ENCODE data around the gene GASK1B. TPM values are rescaled to one million over a fixed set of nuclear protein-coding genes. Genes with fewer than 3 reads are reported as not detected.

GASK1B gene
- total RNA-seq, 2 donors from 2014 or later, result 20.2 to 27.3 TPM

DNA sequence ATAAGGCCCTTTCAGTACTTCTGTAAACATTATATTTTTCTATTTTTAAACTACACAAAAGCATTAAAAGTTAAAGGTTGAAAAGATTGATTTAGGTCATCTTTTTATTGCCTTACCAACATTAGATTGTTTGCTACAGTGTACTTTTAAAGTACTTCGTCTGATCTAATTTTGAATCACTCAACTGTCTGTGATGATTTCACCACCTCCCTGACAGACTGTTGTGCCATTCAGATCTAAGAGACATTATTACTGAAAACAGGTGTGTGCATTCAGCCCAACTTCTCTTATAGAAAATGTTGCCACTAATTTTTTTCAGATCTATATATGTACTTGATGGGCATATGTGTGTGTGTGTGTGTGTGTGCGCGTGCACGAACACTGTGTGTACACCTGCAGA, 39.3 kb downstream of the GASK1B start:
- no peak for TF ChIP-seq POLR2A (IDR thresholded peaks at IDR 0.05)
- TF ChIP-seq, protein P1, sequence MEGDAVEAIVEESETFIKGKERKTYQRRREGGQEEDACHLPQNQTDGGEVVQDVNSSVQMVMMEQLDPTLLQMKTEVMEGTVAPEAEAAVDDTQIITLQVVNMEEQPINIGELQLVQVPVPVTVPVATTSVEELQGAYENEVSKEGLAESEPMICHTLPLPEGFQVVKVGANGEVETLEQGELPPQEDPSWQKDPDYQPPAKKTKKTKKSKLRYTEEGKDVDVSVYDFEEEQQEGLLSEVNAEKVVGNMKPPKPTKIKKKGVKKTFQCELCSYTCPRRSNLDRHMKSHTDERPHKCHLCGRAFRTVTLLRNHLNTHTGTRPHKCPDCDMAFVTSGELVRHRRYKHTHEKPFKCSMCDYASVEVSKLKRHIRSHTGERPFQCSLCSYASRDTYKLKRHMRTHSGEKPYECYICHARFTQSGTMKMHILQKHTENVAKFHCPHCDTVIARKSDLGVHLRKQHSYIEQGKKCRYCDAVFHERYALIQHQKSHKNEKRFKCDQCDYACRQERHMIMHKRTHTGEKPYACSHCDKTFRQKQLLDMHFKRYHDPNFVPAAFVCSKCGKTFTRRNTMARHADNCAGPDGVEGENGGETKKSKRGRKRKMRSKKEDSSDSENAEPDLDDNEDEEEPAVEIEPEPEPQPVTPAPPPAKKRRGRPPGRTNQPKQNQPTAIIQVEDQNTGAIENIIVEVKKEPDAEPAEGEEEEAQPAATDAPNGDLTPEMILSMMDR (IDR thresholded peaks at IDR 0.05), result no peak
- no peak for TF ChIP-seq POLR2AphosphoS5 (IDR thresholded peaks at IDR 0.05)
- H3K27me3 ChIP-seq (replicated peaks; ENCODE audit: insufficient read depth), result no peaks in the 10 kb centered on the region
- H3K4me1 ChIP-seq (replicated peaks), result no peaks in the 10 kb centered on the region
- no peak overlapping the region for H3K27ac ChIP-seq
- intact Hi-C loops (cut with DNase I), result no loop called here
- H3K4me3 ChIP-seq, result no peak overlapping the region
- WGBS, result 68% methylated on average over 4 of the region's 4 CpGs
- no peaks in the 10 kb centered on the region for H3K9me3 ChIP-seq
- DNase-seq (ENCODE audit: low spot score), result no peak
- no peaks in the 10 kb centered on the region for H3K36me3 ChIP-seq

DNA sequence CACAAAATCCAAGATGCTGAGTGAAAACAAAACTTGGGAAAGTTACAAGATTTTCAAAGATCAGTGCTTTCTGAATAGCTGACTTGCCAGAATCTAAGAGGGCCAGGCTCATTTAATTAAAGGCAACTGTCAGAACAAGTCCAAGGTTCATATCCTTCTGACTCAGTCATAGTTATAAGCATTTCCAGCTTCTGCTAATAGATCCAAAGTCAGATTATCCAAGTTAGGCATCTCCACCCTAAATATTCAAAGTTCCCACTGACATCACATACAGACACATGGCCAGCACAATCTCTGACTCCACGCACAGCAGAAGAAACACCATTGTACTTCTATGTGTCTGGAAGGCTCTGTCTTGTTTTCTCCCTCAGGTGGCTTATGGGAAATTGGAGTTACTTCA, 41.8 kb downstream of the GASK1B start:
- no peak for DNase-seq (ENCODE audit: low spot score)
- Histone ChIP-seq H3K27ac (no peak overlapping the region), H3K4me3 (no peak overlapping the region), H3K36me3 (no peaks in the 10 kb centered on the region), H3K27me3 (replicated peaks; ENCODE audit: insufficient read depth) (no peaks in the 10 kb centered on the region), H3K9me3 (no peaks in the 10 kb centered on the region), H3K4me1 (replicated peaks) (no peaks in the 10 kb centered on the region)
- WGBS, result 36% methylated on average over 1 of the region's 1 CpG
- TF ChIP-seq, protein P1 (IDR thresholded peaks at IDR 0.05), result no peak
- no peak for TF ChIP-seq POLR2A (IDR thresholded peaks at IDR 0.05)
- no peak for TF ChIP-seq POLR2AphosphoS5 (IDR thresholded peaks at IDR 0.05)
- intact Hi-C loops (cut with DNase I), result no loop called here

DNA sequence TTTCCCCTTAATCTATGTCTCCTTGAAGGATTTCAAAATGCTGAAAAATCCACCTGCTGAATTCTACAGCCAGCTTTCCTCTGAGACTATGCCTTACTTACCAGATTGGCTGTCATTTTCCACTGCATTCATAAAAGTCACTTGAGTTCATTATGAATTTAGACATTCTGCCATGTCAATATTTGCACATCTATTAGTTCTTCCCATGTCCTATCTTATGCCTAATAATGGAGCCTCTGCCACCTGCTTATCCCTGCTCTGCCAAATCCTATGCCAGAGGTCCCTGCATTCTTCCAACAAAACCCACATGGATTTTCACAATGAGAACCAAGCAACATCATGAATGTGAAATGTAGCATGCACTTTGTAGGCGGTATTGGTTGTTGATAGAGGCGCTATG, 42.6 kb downstream of the GASK1B start:
- intact Hi-C loops (cut with DNase I), result no loop called here
- Histone ChIP-seq H3K27ac (no peak overlapping the region), H3K9me3 (no peaks in the 10 kb centered on the region), H3K4me1 (replicated peaks) (no peaks in the 10 kb centered on the region), H3K36me3 (no peaks in the 10 kb centered on the region), H3K4me3 (no peak overlapping the region), H3K27me3 (replicated peaks; ENCODE audit: insufficient read depth) (no peaks in the 10 kb centered on the region)
- TF ChIP-seq, protein P1 (IDR thresholded peaks at IDR 0.05), result no peak
- no peak for TF ChIP-seq POLR2AphosphoS5 (IDR thresholded peaks at IDR 0.05)
- TF ChIP-seq POLR2A (IDR thresholded peaks at IDR 0.05), result no peak
- WGBS, result 95% methylated on average over 2 of the region's 2 CpGs
- no peak for DNase-seq (ENCODE audit: low spot score)

DNA sequence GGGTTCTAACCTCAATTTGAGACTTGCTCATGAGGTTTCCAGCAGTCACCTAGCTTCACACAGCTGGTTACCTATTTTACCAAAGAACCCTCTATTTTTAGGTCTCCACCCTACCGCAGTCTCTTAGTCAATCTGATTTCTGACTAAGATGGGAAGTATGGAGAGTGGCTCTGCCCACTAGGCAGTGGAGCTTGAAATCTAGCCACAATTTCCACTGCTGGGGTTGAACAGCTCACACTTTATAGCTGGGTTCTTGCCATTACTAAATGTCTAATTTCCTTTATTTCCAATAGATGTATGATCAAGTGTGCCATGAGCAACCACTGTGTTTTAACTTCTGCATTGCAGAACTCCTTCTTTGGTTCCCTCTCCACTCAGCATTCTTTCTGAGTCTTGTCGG, 43.1 kb downstream of the GASK1B start:
- intact Hi-C loops (cut with DNase I), result no loop called here
- 85% methylated on average over 2 of the region's 2 CpGs for WGBS
- H3K27ac ChIP-seq, result no peak overlapping the region
- H3K36me3 ChIP-seq, result no peaks in the 10 kb centered on the region
- no peak overlapping the region for H3K4me3 ChIP-seq
- TF ChIP-seq POLR2A (IDR thresholded peaks at IDR 0.05) (no peak), POLR2AphosphoS5 (IDR thresholded peaks at IDR 0.05) (no peak)
- TF ChIP-seq, protein P1 (IDR thresholded peaks at IDR 0.05), result no peak
- DNase-seq (ENCODE audit: low spot score), result no peak
- no peaks in the 10 kb centered on the region for H3K9me3 ChIP-seq
- no peaks in the 10 kb centered on the region for H3K27me3 ChIP-seq (replicated peaks; ENCODE audit: insufficient read depth)
- H3K4me1 ChIP-seq (replicated peaks), result no peaks in the 10 kb centered on the region

DNA sequence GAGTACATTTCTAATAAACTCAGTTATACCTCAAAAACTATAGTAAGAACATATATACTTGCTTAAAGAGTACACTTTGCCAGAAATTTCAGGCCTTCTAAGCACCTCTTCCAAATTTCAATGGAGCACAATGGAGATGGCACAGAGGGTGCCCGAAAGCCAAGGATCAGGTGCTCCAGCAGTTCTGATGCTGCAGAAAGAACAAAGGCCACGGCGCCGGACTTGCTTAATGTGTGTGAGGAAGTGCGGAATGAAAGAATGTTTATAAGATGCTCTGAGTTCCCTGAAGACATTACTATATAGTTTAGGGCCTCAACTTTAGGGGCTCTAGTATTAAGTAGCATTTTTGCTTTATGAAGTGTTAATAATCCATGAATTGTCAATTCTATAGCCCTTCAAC, 44.3 kb downstream of the GASK1B start:
- DNase-seq (ENCODE audit: low spot score), result no peak
- Histone ChIP-seq H3K27ac (no peak overlapping the region), H3K4me3 (no peak overlapping the region), H3K9me3 (no peaks in the 10 kb centered on the region), H3K27me3 (replicated peaks; ENCODE audit: insufficient read depth) (no peaks in the 10 kb centered on the region), H3K36me3 (no peaks in the 10 kb centered on the region), H3K4me1 (replicated peaks) (no peaks in the 10 kb centered on the region)
- no peak for TF ChIP-seq POLR2A (IDR thresholded peaks at IDR 0.05)
- TF ChIP-seq, protein P1 (IDR thresholded peaks at IDR 0.05), result no peak
- no peak for TF ChIP-seq POLR2AphosphoS5 (IDR thresholded peaks at IDR 0.05)
- intact Hi-C loops (cut with DNase I), result no loop called here
- 93% methylated on average over 5 of the region's 5 CpGs for WGBS

All from prostate gland (tissue), 2 donors.